GM13976 (cell line): ENCODE data around the gene ALX4.

Experiments
- DNase-seq: peaks from one replicate; pipeline ENCODE4 v3.0.0; 2012; ENCODE audit warnings: low spot score
- in situ Hi-C: fragments of 300-500 bp; cut with MboI; formaldehyde crosslinking; loops from one replicate; pipeline ENCODE4 v1.12.0; 2022; ENCODE audit warnings: low sequenced_read_pairs, mixed read lengths, inconsistent platforms; ENCODE audit not compliant: unreplicated experiment
- TF ChIP-seq, protein P1 (sequence below): IDR thresholded peaks from 2 replicates; pipeline ENCODE4 v1.5.1; 2012; ENCODE audit warnings: borderline replicate concordance, mild to moderate bottlenecking; ENCODE audit not compliant: insufficient read depth; ENCODE audit errors: extremely low read depth, missing control alignments, control extremely low read depth

The ALX4 gene

GRCh38 chr11:44339530-44339883 lies 29.6 kb upstream of the ALX4 start:
- TF ChIP-seq, protein P1, sequence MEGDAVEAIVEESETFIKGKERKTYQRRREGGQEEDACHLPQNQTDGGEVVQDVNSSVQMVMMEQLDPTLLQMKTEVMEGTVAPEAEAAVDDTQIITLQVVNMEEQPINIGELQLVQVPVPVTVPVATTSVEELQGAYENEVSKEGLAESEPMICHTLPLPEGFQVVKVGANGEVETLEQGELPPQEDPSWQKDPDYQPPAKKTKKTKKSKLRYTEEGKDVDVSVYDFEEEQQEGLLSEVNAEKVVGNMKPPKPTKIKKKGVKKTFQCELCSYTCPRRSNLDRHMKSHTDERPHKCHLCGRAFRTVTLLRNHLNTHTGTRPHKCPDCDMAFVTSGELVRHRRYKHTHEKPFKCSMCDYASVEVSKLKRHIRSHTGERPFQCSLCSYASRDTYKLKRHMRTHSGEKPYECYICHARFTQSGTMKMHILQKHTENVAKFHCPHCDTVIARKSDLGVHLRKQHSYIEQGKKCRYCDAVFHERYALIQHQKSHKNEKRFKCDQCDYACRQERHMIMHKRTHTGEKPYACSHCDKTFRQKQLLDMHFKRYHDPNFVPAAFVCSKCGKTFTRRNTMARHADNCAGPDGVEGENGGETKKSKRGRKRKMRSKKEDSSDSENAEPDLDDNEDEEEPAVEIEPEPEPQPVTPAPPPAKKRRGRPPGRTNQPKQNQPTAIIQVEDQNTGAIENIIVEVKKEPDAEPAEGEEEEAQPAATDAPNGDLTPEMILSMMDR, result no peak
- no peak for DNase-seq
- in situ Hi-C loops, result no loop called here

DNA sequence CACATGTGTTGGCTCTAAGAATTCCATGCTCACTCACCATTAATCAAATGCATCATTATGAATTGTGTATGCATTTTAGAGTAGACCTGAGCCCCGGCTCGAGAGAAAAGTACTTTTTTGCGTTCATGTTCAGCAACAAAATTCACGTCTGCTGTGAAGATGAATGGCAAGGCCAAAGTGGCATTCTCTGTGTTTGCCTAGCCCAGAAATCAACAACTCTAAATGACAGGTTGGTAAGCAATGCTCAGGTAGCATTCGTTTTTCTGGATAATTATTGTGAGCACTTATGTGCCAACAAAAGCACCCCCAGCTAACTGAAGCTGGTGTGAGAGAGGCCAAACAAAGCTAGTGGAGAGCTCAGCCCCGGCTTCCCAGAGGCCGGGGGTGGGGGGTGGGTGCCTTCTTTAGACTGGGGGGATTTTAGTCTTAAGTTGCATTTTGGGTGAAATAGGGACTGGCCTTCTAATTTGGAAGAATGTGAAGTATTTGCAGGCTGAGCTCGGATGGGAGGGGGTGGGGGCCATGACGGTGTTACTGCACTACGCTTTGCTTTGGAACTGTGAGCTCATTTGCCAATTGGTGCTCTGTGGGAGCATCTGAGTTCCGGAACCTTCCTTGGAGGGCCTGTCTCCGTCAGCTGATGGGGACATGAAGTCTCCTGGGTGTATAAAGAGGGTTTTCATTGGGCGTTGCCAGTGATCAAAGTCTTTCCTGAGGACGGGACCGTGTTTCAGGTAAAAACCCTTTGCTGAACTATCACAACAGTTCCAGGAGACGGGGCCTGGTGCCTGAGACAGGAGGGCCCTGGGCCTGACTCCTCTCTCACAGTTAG lies 29.0 kb upstream of the ALX4 start:
- TF ChIP-seq, protein P1, result no peak
- no peak for DNase-seq
- in situ Hi-C loops, result no loop called here

- TF ChIP-seq, protein P1, result no peak
- in situ Hi-C loops, result no loop called here
- no peak for DNase-seq
Measured at GRCh38 chr11:44338026-44338425, 28.1 kb upstream of the ALX4 start.

DNA sequence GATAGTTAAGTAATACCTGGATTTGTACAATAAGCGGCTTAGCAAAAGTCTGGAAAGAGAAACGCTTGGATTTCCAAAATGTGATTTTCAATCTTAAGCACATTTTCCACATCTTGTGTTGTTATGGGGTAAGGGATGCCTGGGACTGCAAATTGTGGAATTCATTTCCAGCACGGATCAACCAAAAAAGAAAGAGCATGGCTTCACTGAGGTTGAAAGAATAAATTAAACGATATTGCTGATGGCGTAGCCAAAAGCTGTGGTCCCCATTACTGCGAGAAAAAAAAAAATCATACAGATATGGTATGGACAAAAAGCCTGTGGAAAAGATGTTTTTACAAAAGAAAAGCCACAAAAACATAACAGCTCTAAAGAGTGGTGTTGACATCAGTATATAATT lies 26.0 kb upstream of the ALX4 start:
- in situ Hi-C loops, result no loop called here

GRCh38 chr11:44335052-44335760 lies 25.3 kb upstream of the ALX4 start:
- in situ Hi-C loops, result no loop called here
- TF ChIP-seq, protein P1, result no peak
- DNase-seq, result no peak

More for the DNA sequence above, 26.0 kb upstream of the ALX4 start:
- TF ChIP-seq, protein P1, result no peak
- no peak for DNase-seq

GRCh38 chr11:44334356-44335004 lies 24.5 kb upstream of the ALX4 start:
- TF ChIP-seq, protein P1, result no peak
- in situ Hi-C loops, result no loop called here
- DNase-seq, result no peak
